Tibial nerve (tissue), 3 donors: ENCODE measurements around the gene PRCD.

Source experiments
- POLR2A ChIP-seq, 2 donors: fragments of 450-650 bp; IDR thresholded peaks; one replicate each; pipeline ENCODE4 v1.6.1; 2017; ENCODE audit warnings: antibody characterized with exemption in 2 of 2, mild to moderate bottlenecking in 2 of 2, moderate library complexity in 2 of 2
- TF ChIP-seq, protein P1 (sequence below), 5 experiments: fragments of 200-600 bp in 3 of 5; fragments of 450-650 bp in 2 of 5; sonication (generic) in 3 of 5; IDR thresholded peaks; one replicate each; pipeline ENCODE4 v1.5.1; 2016 to 2019; ENCODE audit warnings: antibody characterized with exemption in 5 of 5, mild to moderate bottlenecking in 3 of 5, moderate library complexity in 2 of 5

DNA sequence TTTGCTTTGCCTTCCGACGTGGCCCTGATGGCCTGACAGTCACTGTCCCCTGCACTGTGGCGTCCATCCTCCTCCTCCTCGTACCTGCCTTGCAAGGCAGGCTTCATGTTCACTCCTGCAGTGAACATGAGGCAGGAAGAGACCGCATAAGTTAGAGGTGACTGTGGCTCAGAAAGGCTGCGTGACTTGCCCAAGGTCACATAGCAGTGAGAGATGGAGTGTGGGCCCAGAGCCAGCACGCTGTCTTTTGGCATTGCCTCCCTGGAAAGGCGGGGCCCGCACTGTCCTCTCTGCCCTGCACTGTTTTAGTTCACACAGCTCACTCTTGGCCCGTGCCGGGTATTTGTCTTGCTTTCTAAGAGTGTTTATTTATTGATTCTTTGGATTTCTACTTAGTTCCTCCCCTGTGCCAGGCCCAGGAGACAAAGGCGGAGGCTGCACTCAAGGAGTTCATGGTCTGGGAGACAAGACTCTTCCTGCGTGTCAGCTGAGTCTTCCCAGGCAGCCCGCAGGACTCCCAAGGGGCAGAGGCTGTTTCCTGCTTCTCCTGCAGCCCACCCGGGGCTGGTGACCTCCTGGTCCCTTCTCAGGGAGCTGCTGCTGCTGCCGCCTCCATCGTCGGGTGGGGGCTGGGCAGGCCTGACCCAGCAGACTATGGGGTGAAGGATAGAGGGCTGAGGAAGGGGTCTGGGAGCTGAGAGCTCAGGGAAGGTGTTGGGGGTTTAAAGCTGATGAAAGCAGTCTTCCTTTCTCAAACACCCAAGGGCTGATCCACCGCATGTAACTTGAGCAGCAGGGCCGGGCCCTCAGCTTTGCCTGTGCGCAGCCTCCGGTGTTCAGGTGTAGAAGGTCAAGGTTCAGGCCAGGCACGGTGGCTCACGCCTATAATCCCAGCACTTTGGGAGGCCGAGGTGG is 15.0 kb upstream of the PRCD start:
- TF ChIP-seq, protein P1, sequence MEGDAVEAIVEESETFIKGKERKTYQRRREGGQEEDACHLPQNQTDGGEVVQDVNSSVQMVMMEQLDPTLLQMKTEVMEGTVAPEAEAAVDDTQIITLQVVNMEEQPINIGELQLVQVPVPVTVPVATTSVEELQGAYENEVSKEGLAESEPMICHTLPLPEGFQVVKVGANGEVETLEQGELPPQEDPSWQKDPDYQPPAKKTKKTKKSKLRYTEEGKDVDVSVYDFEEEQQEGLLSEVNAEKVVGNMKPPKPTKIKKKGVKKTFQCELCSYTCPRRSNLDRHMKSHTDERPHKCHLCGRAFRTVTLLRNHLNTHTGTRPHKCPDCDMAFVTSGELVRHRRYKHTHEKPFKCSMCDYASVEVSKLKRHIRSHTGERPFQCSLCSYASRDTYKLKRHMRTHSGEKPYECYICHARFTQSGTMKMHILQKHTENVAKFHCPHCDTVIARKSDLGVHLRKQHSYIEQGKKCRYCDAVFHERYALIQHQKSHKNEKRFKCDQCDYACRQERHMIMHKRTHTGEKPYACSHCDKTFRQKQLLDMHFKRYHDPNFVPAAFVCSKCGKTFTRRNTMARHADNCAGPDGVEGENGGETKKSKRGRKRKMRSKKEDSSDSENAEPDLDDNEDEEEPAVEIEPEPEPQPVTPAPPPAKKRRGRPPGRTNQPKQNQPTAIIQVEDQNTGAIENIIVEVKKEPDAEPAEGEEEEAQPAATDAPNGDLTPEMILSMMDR (IDR thresholded peaks at IDR 0.05): no peak
- no peak for TF ChIP-seq POLR2A (IDR thresholded peaks at IDR 0.05)
